HepG2 (cell line): ENCODE results near the gene APLF. TPM values are rescaled to one million over a fixed set of nuclear protein-coding genes. Genes with fewer than 3 reads are reported as not detected.

ENCODE experiments used
- GTF3A ChIP-seq: sonication (generic); formaldehyde crosslinking; conservative IDR thresholded peaks from 2 replicates; pipeline ENCODE4 v1.4.0; 2020; ENCODE audit warnings: mild to moderate bottlenecking, missing genetic modification reagents
- IKZF4 ChIP-seq: sonication (generic); formaldehyde crosslinking; IDR thresholded peaks from 2 replicates; pipeline ENCODE4 v1.5.1; 2020; ENCODE audit warnings: borderline replicate concordance, mild to moderate bottlenecking, low read depth, missing genetic modification reagents; ENCODE audit errors: not compliant biosample characterization
- SALL1 ChIP-seq: sonication (generic); formaldehyde crosslinking; IDR thresholded peaks from 2 replicates; pipeline ENCODE4 v1.8.0; 2022; ENCODE audit warnings: mild to moderate bottlenecking, missing genetic modification reagents
- STAG1 ChIP-seq: sonication (generic); formaldehyde crosslinking; IDR thresholded peaks from 2 replicates; pipeline ENCODE4 v1.4.0; 2020; ENCODE audit warnings: missing genetic modification reagents
- TBL1XR1 ChIP-seq: fragments of 150-350 bp; IDR thresholded peaks from 2 replicates; pipeline ENCODE4 v1.6.1; 2014; ENCODE audit warnings: borderline replicate concordance, low read length; ENCODE audit not compliant: partially characterized antibody
- ZNF10 ChIP-seq: sonication (generic); formaldehyde crosslinking; IDR thresholded peaks from 2 replicates; pipeline ENCODE4 v1.4.0; 2020; ENCODE audit warnings: mild to moderate bottlenecking, low read depth, missing genetic modification reagents, borderline replicate concordance
- ZNF879 ChIP-seq: sonication (generic); formaldehyde crosslinking; IDR thresholded peaks from 2 replicates; pipeline ENCODE4 v1.8.1; 2023; ENCODE audit warnings: missing genetic modification reagents
- polyA plus RNA-seq, 8 experiments: library from polyadenylated mRNA; depleted of rRNA in 3 of 8; stranded (reverse) in 7 of 8; unstranded in 1 of 8; fragments of >200 nt; fragmentation: Illumina TruSeq in 4 of 8; extraction: Trizol in 4 of 8; gene quantifications; 2 replicates each; pipeline versions ENCODE4 v1.2.1 to v1.2.3, GENCODE V29; 2011 to 2016; ENCODE audit warnings: low read depth in 4 of 8, missing spikeins in 1 of 8, mixed read lengths in 1 of 8; ENCODE audit not compliant: insufficient read depth in 1 of 8
- total RNA-seq, 5 experiments: library from RNA; depleted of rRNA; stranded (reverse); fragments of >200 nt; fragmentation: Illumina TruSeq; extraction: Trizol; gene quantifications; 2 replicates each; pipeline ENCODE4 v1.2.3, GENCODE V29; 2016; ENCODE audit warnings: low read depth in 1 of 5
- TF ChIP-seq, protein P1 (sequence below): sonication (generic); formaldehyde crosslinking; IDR thresholded peaks from 2 replicates; pipeline ENCODE4 v1.5.0; 2020; ENCODE audit warnings: mild to moderate bottlenecking, missing genetic modification reagents, borderline replicate concordance
- TF ChIP-seq, protein P2 (sequence below): sonication (generic); formaldehyde crosslinking; IDR thresholded peaks from 2 replicates; pipeline ENCODE4 v1.4.0; 2020; ENCODE audit warnings: low read depth, mild to moderate bottlenecking, missing genetic modification reagents
- TF ChIP-seq, protein P3 (sequence below): sonication (generic); formaldehyde crosslinking; IDR thresholded peaks from 2 replicates; pipeline ENCODE4; 2020; ENCODE audit warnings: missing genetic modification reagents, mild to moderate bottlenecking, borderline replicate concordance
- TF ChIP-seq, protein P4 (sequence below), 2 experiments: sonication (generic) in 1 of 2; formaldehyde crosslinking in 1 of 2; IDR thresholded peaks; 2 replicates each; pipeline versions ENCODE4 v1.5.1 to v1.6.1; 2011 to 2020; ENCODE audit warnings: borderline replicate concordance in 1 of 2, low read depth in 1 of 2, low read length in 1 of 2, mild to moderate bottlenecking in 1 of 2, missing genetic modification reagents in 1 of 2, moderate library complexity in 1 of 2

Gene APLF
- total and polyA plus RNA-seq, 2 of the 13 experiments (the other 11 are each of a cell fraction or from before 2014, with no cell fraction given), result 0.45 to 2.2 TPM

DNA sequence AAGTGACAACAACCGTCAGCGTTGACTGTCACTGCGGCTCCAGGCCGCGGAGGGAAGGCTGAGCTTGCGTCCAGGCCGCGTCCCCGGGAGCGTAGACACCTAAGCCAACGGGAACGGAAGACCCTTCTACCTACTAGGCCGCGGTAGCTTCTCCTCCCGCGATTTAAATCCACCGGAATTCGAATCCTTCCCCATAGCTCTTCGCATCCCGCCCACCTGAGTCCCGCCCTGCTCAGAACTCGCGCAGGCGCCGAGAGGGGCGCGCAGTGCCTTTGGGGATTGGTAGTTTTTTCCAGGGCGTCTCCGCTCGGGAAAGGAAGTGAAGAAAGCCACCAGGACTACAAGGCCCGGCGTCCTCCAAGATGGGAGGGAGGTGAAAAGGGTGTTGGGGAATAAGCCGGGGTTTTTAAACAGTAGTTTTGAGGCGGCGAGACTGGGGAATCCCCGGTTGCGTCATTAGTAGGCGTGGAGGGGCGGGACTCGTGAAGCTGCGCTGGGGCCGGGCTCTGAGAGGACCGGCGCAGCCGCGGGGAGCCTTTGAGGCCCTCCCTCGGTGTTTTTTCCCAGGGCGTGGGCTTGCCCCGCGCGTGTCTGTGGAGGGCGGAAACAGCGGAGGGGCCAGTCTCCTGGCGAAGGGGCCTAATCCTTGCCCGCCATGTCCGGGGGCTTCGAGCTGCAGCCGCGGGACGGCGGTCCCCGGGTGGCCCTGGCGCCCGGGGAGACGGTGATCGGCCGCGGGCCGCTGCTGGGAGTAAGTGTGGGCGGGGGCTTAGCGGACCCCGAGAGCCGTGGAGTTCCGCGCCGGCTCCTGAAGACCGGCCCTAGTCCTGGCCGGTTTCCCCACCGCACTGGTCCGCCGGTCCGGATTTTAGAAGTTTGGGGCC lies at the start of gene APLF, which contains the start of gene FBXO48 (continued):
- TF ChIP-seq, protein P1, sequence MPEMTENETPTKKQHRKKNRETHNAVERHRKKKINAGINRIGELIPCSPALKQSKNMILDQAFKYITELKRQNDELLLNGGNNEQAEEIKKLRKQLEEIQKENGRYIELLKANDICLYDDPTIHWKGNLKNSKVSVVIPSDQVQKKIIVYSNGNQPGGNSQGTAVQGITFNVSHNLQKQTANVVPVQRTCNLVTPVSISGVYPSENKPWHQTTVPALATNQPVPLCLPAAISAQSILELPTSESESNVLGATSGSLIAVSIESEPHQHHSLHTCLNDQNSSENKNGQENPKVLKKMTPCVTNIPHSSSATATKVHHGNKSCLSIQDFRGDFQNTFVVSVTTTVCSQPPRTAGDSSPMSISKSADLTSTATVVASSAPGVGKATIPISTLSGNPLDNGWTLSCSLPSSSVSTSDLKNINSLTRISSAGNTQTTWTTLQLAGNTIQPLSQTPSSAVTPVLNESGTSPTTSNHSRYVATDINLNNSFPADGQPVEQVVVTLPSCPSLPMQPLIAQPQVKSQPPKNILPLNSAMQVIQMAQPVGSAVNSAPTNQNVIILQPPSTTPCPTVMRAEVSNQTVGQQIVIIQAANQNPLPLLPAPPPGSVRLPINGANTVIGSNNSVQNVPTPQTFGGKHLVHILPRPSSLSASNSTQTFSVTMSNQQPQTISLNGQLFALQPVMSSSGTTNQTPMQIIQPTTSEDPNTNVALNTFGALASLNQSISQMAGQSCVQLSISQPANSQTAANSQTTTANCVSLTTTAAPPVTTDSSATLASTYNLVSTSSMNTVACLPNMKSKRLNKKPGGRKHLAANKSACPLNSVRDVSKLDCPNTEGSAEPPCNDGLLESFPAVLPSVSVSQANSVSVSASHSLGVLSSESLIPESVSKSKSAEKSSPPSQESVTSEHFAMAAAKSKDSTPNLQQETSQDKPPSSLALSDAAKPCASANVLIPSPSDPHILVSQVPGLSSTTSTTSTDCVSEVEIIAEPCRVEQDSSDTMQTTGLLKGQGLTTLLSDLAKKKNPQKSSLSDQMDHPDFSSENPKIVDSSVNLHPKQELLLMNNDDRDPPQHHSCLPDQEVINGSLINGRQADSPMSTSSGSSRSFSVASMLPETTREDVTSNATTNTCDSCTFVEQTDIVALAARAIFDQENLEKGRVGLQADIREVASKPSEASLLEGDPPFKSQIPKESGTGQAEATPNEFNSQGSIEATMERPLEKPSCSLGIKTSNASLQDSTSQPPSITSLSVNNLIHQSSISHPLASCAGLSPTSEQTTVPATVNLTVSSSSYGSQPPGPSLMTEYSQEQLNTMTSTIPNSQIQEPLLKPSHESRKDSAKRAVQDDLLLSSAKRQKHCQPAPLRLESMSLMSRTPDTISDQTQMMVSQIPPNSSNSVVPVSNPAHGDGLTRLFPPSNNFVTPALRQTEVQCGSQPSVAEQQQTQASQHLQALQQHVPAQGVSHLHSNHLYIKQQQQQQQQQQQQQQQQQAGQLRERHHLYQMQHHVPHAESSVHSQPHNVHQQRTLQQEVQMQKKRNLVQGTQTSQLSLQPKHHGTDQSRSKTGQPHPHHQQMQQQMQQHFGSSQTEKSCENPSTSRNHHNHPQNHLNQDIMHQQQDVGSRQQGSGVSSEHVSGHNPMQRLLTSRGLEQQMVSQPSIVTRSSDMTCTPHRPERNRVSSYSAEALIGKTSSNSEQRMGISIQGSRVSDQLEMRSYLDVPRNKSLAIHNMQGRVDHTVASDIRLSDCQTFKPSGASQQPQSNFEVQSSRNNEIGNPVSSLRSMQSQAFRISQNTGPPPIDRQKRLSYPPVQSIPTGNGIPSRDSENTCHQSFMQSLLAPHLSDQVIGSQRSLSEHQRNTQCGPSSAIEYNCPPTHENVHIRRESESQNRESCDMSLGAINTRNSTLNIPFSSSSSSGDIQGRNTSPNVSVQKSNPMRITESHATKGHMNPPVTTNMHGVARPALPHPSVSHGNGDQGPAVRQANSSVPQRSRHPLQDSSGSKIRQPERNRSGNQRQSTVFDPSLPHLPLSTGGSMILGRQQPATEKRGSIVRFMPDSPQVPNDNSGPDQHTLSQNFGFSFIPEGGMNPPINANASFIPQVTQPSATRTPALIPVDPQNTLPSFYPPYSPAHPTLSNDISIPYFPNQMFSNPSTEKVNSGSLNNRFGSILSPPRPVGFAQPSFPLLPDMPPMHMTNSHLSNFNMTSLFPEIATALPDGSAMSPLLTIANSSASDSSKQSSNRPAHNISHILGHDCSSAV (CRISPR knock-in tag), result no peak
- TF ChIP-seq ZNF879, result no peak; the same call in 1 of the 2 replicates
- TF ChIP-seq STAG1 (CRISPR knock-in tag), result no peak
- peak; percentile 88 for TF ChIP-seq SALL1 (CRISPR knock-in tag)
- no peak for TF ChIP-seq GTF3A
- TF ChIP-seq, protein P2, sequence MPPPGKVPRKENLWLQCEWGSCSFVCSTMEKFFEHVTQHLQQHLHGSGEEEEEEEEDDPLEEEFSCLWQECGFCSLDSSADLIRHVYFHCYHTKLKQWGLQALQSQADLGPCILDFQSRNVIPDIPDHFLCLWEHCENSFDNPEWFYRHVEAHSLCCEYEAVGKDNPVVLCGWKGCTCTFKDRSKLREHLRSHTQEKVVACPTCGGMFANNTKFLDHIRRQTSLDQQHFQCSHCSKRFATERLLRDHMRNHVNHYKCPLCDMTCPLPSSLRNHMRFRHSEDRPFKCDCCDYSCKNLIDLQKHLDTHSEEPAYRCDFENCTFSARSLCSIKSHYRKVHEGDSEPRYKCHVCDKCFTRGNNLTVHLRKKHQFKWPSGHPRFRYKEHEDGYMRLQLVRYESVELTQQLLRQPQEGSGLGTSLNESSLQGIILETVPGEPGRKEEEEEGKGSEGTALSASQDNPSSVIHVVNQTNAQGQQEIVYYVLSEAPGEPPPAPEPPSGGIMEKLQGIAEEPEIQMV (CRISPR knock-in tag), result no peak; the same call in 1 of the 2 replicates
- peak; percentile 87 for TF ChIP-seq TBL1XR1
- TF ChIP-seq, protein P3, sequence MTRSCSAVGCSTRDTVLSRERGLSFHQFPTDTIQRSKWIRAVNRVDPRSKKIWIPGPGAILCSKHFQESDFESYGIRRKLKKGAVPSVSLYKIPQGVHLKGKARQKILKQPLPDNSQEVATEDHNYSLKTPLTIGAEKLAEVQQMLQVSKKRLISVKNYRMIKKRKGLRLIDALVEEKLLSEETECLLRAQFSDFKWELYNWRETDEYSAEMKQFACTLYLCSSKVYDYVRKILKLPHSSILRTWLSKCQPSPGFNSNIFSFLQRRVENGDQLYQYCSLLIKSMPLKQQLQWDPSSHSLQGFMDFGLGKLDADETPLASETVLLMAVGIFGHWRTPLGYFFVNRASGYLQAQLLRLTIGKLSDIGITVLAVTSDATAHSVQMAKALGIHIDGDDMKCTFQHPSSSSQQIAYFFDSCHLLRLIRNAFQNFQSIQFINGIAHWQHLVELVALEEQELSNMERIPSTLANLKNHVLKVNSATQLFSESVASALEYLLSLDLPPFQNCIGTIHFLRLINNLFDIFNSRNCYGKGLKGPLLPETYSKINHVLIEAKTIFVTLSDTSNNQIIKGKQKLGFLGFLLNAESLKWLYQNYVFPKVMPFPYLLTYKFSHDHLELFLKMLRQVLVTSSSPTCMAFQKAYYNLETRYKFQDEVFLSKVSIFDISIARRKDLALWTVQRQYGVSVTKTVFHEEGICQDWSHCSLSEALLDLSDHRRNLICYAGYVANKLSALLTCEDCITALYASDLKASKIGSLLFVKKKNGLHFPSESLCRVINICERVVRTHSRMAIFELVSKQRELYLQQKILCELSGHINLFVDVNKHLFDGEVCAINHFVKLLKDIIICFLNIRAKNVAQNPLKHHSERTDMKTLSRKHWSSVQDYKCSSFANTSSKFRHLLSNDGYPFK (CRISPR knock-in tag), result peak; percentile 65
- no peak for TF ChIP-seq IKZF4
- TF ChIP-seq, protein P4, sequence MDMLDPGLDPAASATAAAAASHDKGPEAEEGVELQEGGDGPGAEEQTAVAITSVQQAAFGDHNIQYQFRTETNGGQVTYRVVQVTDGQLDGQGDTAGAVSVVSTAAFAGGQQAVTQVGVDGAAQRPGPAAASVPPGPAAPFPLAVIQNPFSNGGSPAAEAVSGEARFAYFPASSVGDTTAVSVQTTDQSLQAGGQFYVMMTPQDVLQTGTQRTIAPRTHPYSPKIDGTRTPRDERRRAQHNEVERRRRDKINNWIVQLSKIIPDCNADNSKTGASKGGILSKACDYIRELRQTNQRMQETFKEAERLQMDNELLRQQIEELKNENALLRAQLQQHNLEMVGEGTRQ (IDR thresholded peaks at IDR 0.05; ENCODE audit: low read depth, low read length), result no peak
- TF ChIP-seq, protein P4 (CRISPR knock-in tag; IDR thresholded peaks at IDR 0.05; ENCODE audit: borderline replicate concordance), result no peak; the same call in 1 of the 2 replicates
- no peak for TF ChIP-seq ZNF10
